Suprapubic skin (tissue), 3 donors: Measurements from ENCODE around the gene ZNF583.

Experiments
- POLR2A ChIP-seq, 2 donors: fragments of 450-650 bp; IDR thresholded peaks; one replicate each; pipeline ENCODE4 v1.6.1; 2017; ENCODE audit warnings: antibody characterized with exemption in 2 of 2, mild to moderate bottlenecking in 2 of 2, moderate library complexity in 2 of 2
- TF ChIP-seq, protein P1 (sequence below), 2 donors: fragments of 200-600 bp in 1 of 2; fragments of 450-650 bp in 1 of 2; sonication (generic) in 1 of 2; IDR thresholded peaks; one replicate each; pipeline ENCODE4 v1.5.1; 2016 to 2019; ENCODE audit warnings: antibody characterized with exemption in 2 of 2, mild to moderate bottlenecking in 1 of 2, moderate library complexity in 1 of 2

DNA sequence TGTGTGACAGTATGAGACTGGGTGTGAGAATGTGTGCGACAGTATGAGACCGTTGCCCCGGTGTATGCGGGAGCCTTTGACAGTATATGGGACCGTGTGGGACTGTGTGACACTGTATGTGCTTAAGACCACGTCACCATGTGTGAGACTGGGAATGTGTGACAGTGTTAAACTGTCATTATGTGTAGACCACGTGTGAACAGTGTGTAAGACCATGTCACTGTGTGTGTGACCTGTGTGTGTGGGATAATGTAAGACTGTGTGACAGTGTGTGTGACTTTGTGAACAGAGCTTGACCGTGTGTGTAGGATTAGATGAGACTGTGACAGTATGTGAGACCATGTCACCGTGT is 549 bp downstream of the ZNF583 start:
- TF ChIP-seq, protein P1, sequence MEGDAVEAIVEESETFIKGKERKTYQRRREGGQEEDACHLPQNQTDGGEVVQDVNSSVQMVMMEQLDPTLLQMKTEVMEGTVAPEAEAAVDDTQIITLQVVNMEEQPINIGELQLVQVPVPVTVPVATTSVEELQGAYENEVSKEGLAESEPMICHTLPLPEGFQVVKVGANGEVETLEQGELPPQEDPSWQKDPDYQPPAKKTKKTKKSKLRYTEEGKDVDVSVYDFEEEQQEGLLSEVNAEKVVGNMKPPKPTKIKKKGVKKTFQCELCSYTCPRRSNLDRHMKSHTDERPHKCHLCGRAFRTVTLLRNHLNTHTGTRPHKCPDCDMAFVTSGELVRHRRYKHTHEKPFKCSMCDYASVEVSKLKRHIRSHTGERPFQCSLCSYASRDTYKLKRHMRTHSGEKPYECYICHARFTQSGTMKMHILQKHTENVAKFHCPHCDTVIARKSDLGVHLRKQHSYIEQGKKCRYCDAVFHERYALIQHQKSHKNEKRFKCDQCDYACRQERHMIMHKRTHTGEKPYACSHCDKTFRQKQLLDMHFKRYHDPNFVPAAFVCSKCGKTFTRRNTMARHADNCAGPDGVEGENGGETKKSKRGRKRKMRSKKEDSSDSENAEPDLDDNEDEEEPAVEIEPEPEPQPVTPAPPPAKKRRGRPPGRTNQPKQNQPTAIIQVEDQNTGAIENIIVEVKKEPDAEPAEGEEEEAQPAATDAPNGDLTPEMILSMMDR (IDR thresholded peaks at IDR 0.05), result no peak
- TF ChIP-seq POLR2A (IDR thresholded peaks at IDR 0.05), result no peak
